GM19324 (cell line): Measurements from ENCODE around the gene MCM7.

Experiments used
- ATAC-seq: cut with Tn5 transposase; IDR thresholded peaks from one replicate; pipeline ENCODE4 v1.9.1; 2021; ENCODE audit warnings: mild to moderate bottlenecking, moderate library complexity; ENCODE audit not compliant: unreplicated experiment, low FRiP score

The MCM7 gene

GRCh38 chr7:100098913-100099312, 2.3 kb downstream of the MCM7 start:
- ATAC-seq = no peak

- ATAC-seq = no peak
Observed at GRCh38 chr7:100095704-100096103, 5.5 kb downstream of the MCM7 start.

- no peak for ATAC-seq
Observed at GRCh38 chr7:100095289-100095688, 5.9 kb downstream of the MCM7 start.

- no peak for ATAC-seq
Observed at GRCh38 chr7:100093925-100094486, 7.2 kb downstream of the MCM7 start.

GRCh38 chr7:100093498-100093897, 7.7 kb downstream of the MCM7 start:
- ATAC-seq = no peak

GRCh38 chr7:100093054-100093453, 8.1 kb downstream of the MCM7 start:
- no peak for ATAC-seq

GRCh38 chr7:100091411-100092181, 9.6 kb downstream of the MCM7 start:
- ATAC-seq = no peak

GRCh38 chr7:100090527-100091410, 10.4 kb downstream of the MCM7 start:
- no peak for ATAC-seq

GRCh38 chr7:100089458-100090196, 11.6 kb downstream of the MCM7 start:
- ATAC-seq = no peak

GRCh38 chr7:100088621-100089457, 12.4 kb downstream of the MCM7 start, which contains the start of gene COPS6:
COPS6 (plus strand) TSS chr7:100088969; CDS start chr7:100088991, 22 bp downstream.
- peak; percentile 61 for ATAC-seq

- no peak for ATAC-seq
Observed at GRCh38 chr7:100088095-100088620, 13.0 kb downstream of the MCM7 start.

- no peak for ATAC-seq
Observed at GRCh38 chr7:100087055-100087750, 14.0 kb downstream of the MCM7 start.

- no peak for ATAC-seq
Observed at GRCh38 chr7:100085515-100085914, 15.7 kb downstream of the MCM7 start.

GRCh38 chr7:100082978-100083377, 18.2 kb downstream of the MCM7 start:
- ATAC-seq = no peak

GRCh38 chr7:100081535-100082102, 19.6 kb downstream of the MCM7 start, which contains the start of gene ZNF3:
ZNF3 (minus strand) TSS chr7:100081723; CDS start chr7:100077357, 4,366 bp downstream.
- ATAC-seq = peak; percentile 85

GRCh38 chr7:100080907-100081534, 20.2 kb downstream of the MCM7 start:
- ATAC-seq = no peak

GRCh38 chr7:100079024-100079560, 22.1 kb downstream of the MCM7 start:
- no peak for ATAC-seq

GRCh38 chr7:100077205-100077604, 24.0 kb downstream of the MCM7 start:
- no peak for ATAC-seq
